Naive thymus-derived CD8-positive, alpha-beta T cell (primary cell): Measurements from ENCODE around the gene MALT1. TPM values are rescaled to one million over a fixed set of nuclear protein-coding genes. Genes with fewer than 3 reads are reported as not detected.

Experiments
- ATAC-seq, 2 donors: fragments of 150-1000 bp; cut with Tn5 transposase in 1 of 2; sonication (Bioruptor Pico), chemical (Tn5 transposase) in 1 of 2; 1 replicate in 1 of 2; 2 replicates in 1 of 2; pipeline ENCODE4 v1.10.0; 2021; ENCODE audit warnings: mild to moderate bottlenecking in 2 of 2, moderate library complexity in 2 of 2
- POLR2A ChIA-PET: fragments of 350-600 bp; sonication (Branson Sonifier 250); formaldehyde crosslinking; loops from one replicate; lab custom pipeline; 2021; ENCODE audit warnings: antibody characterized with exemption; lab: Charles Lee
- DNase-seq, 10 donors: peaks; one replicate each; pipeline versions ENCODE4 v3.0.0 to v3.0.0-alpha.2; 2020 to 2022
- H3K27ac Mint-ChIP-seq, 10 donors: one replicate each; pipeline ENCODE4 v1.8.0; 2020 to 2022; ENCODE audit warnings: mild to moderate bottlenecking in 10 of 10, mixed read lengths in 10 of 10, moderate library complexity in 4 of 10, inconsistent platforms in 1 of 10
- H3K27me3 Mint-ChIP-seq, 5 donors: one replicate each; pipeline ENCODE4 v1.8.0; 2021 to 2022; ENCODE audit warnings: mixed read lengths in 5 of 5
- H3K36me3 Mint-ChIP-seq, 3 donors: one replicate each; pipeline ENCODE4 v1.8.0; 2020 to 2022; ENCODE audit warnings: mixed read lengths in 3 of 3, mild to moderate bottlenecking in 2 of 3, inconsistent platforms in 1 of 3
- H3K4me1 Mint-ChIP-seq, 4 donors: one replicate each; pipeline ENCODE4 v1.8.0; 2021 to 2022; ENCODE audit warnings: mixed read lengths in 4 of 4
- H3K4me3 Mint-ChIP-seq, 10 donors: one replicate each; pipeline ENCODE4 v1.8.0; 2020 to 2022; ENCODE audit warnings: mild to moderate bottlenecking in 10 of 10, mixed read lengths in 10 of 10, moderate library complexity in 6 of 10, inconsistent platforms in 1 of 10
- H3K9me3 Mint-ChIP-seq, 9 donors: one replicate each; pipeline ENCODE4 v1.8.0; 2020 to 2022; ENCODE audit warnings: mixed read lengths in 9 of 9, mild to moderate bottlenecking in 3 of 9, inconsistent platforms in 1 of 9, moderate library complexity in 1 of 9
- polyA plus RNA-seq, 3 donors: library from polyadenylated mRNA; unstranded; fragments of 300-500 nt; fragmentation: Illumina TruSeq; gene quantifications; one replicate each; pipeline ENCODE4 v1.2.3, GENCODE V29; 2021
- total RNA-seq, 8 experiments: library from RNA in 2 of 8; stranded (reverse) in 2 of 8; gene quantifications; one replicate each; pipeline ENCODE4 v1.2.3 and lab custom pipeline; 2021 to 2026

MALT1 gene
- total and polyA plus RNA-seq, 5 experiments from 2014 or later: 24.7 to 78.6 (median 37.1) TPM

DNA sequence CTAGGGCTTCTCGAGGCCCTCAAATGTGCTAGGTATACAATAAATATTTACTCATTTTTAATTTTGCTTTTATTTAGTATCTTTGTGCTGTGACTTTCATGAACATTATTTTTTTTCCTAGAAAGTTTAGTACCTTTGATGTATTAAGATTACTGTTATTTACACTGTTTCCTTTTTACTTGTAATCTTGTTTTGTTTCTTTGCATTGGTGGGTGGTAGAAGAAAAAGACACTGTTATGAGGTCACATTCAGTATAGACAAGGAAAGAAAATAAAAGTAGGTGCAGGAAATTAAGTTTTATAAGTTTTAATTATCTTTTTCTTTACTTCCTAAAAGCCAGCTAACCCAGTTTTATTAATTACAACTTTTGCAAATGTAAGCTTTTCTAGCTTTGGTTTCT lies 23.0 kb downstream of the MALT1 start:
- no peak for ATAC-seq
- Mint-ChIP-seq H3K4me1 (peaks cover 39 to 82% (median 71%) of the 10 kb centered on the region in 4 donors), H3K4me3 (peak overlapping the region in 1 of 10 donors; percentile 4), H3K27me3 (no peaks in the 10 kb centered on the region), H3K36me3 (peaks cover 21 to 46% (median 40%) of the 10 kb centered on the region in 3 donors), H3K27ac (peak overlapping the region in 2 of 10 donors; percentile 1 to 90), H3K9me3 (no peaks in the 10 kb centered on the region)
- POLR2A ChIA-PET: interaction anchor here (1.4 kb wide), 1 partner anchor 23 kb away, joined by 4 read pairs; the partner anchor contains the start of gene MALT1
- DNase-seq: no peak

- Mint-ChIP-seq H3K27me3 (no peaks in the 10 kb centered on the region), H3K36me3 (peaks cover 21 to 39% (median 34%) of the 10 kb centered on the region in 3 donors), H3K27ac (peak overlapping the region in 6 of 10 donors; percentile 41 to 90 (median 56)), H3K9me3 (no peaks in the 10 kb centered on the region), H3K4me3 (peak overlapping the region in 4 of 10 donors; percentile 4 to 7 (median 6)), H3K4me1 (peaks cover 35 to 75% (median 64%) of the 10 kb centered on the region in 4 donors)
- ATAC-seq: no peak
- DNase-seq: no peak
- POLR2A ChIA-PET: interaction anchor here (0.5 to 1.4 kb wide), 2 partner anchors 24 to 28 kb away, joined by 3 to 4 read pairs; partner anchors contain the start of gene MALT1
Measured at GRCh38 chr18:58694720-58695468, 23.6 kb downstream of the MALT1 start.

GRCh38 chr18:58695772-58696171 lies 24.5 kb downstream of the MALT1 start:
- peaks cover 18 to 33% (median 28%) of the 10 kb centered on the region in 3 donors for H3K36me3 Mint-ChIP-seq
- DNase-seq: no peak
- ATAC-seq: peak in 1 of 2 donors; percentile 27
- H3K27me3 Mint-ChIP-seq: no peaks in the 10 kb centered on the region
- H3K4me3 Mint-ChIP-seq: peak overlapping the region in 6 of 10 donors; percentile 1 to 44 (median 18)
- H3K4me1 Mint-ChIP-seq: peaks cover 29 to 68% (median 55%) of the 10 kb centered on the region in 4 donors
- H3K9me3 Mint-ChIP-seq: no peaks in the 10 kb centered on the region
- POLR2A ChIA-PET: interaction anchor here (0.5 kb wide), 1 partner anchor 29 kb away, joined by 3 read pairs; no protein-coding TSS in a partner anchor
- peak overlapping the region in 4 of 10 donors; percentile 7 to 90 (median 43) for H3K27ac Mint-ChIP-seq

DNA sequence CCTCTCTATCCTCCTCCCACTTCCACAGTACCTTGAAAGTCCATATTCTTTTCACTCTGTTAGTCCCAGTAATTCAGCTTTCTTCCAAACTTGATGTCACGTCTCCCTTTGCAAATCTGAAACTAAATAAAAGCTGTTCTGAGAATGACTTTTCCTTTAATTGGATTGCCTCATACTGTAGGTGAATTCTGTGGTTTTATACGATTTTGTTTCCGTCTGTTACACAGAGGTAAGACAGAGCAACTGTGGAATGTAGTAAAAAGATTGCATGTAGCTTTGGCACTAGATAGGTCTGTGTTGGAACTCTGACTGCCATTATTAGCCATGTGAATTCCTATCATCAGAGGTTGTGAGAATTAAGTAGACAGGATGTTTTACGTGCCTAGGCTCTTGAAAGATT lies 25.9 kb downstream of the MALT1 start:
- no peak for DNase-seq
- POLR2A ChIA-PET: interaction anchor here (0.7 to 2.0 kb wide), 3 partner anchors 9 to 52 kb away, joined by 4 to 9 read pairs (median 5); partner anchors contain the start of gene MALT1
- H3K4me3 Mint-ChIP-seq: peak overlapping the region in 8 of 10 donors; percentile 1 to 65 (median 37)
- H3K4me1 Mint-ChIP-seq: peaks cover 29 to 59% (median 52%) of the 10 kb centered on the region in 4 donors
- peaks cover 18 to 46% (median 40%) of the 10 kb centered on the region in 3 donors for H3K36me3 Mint-ChIP-seq
- H3K9me3 Mint-ChIP-seq: no peaks in the 10 kb centered on the region
- ATAC-seq: no peak
- H3K27ac Mint-ChIP-seq: peak overlapping the region in 7 of 10 donors; percentile 6 to 84 (median 68)
- no peaks in the 10 kb centered on the region for H3K27me3 Mint-ChIP-seq

DNA sequence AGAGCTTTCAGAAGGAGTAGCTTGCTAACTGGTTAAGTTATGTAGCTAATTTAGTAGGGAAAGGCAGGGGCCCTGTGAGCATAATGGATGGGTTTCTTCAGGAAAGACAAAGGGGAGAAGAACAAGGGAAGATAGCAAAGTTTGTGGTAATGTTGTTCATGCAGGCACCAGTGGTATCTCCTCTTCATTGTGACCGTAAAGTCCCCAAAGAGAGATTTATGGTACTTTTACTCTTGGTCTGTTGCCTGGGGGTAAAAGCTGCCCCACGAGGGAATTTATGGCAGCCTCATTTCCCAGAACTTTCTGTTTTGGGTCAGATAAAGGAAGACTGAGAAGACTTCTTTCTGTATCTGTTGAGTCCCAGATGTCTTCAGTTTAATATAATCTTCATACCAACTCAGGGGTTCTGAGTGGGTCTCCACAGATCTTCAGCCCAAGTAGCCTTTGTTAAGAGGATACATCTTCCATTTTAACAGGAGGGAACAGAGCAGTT lies 27.5 kb downstream of the MALT1 start:
- peaks cover 27 to 62% (median 53%) of the 10 kb centered on the region in 3 donors for H3K36me3 Mint-ChIP-seq
- DNase-seq: no peak
- POLR2A ChIA-PET: interaction anchor here (0.5 to 2.0 kb wide), 4 partner anchors 10 to 38 kb away, joined by 3 to 9 read pairs (median 4); partner anchors contain the start of gene MALT1
- no peaks in the 10 kb centered on the region for H3K9me3 Mint-ChIP-seq
- no peak overlapping the region for H3K4me3 Mint-ChIP-seq
- peaks cover 23 to 43% (median 36%) of the 10 kb centered on the region in 4 donors for H3K4me1 Mint-ChIP-seq
- no peaks in the 10 kb centered on the region for H3K27me3 Mint-ChIP-seq
- no peak for ATAC-seq
- no peak overlapping the region for H3K27ac Mint-ChIP-seq

GRCh38 chr18:58699551-58699950 lies 28.3 kb downstream of the MALT1 start:
- Mint-ChIP-seq H3K36me3 (peaks cover 22 to 70% (median 58%) of the 10 kb centered on the region in 3 donors), H3K27ac (no peak overlapping the region), H3K27me3 (no peaks in the 10 kb centered on the region), H3K4me1 (peaks cover 23 to 37% (median 28%) of the 10 kb centered on the region in 4 donors), H3K9me3 (peaks cover 0 to 2% (median 0%) of the 10 kb centered on the region in 9 donors), H3K4me3 (no peak overlapping the region)
- DNase-seq (no peak), ATAC-seq (no peak)
- POLR2A ChIA-PET: interaction anchor here (1.0 to 2.8 kb wide), 5 partner anchors 10 to 28 kb away, joined by 3 to 12 read pairs (median 3); partner anchors contain the start of gene MALT1

- no peak for ATAC-seq
Measured at GRCh38 chr18:58700209-58700608, 28.9 kb downstream of the MALT1 start.

DNA sequence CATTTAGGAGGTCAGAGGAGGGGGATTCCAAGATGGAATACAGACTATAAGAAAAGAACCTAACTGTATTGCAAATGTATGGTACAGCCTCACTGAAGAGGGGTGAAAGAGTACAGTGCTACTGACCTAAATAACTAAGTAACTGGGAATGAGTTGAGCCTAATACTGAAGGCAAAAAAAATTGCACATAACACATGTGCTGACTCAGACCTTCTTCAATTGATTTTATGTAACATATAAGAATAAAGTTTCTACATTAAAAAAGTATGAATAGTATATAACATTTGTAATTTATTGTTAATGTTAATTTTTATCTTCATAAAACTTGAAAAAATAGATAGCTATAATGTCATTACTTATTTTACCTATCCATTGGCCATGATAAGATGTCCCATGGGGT lies 41.7 kb downstream of the MALT1 start:
- H3K4me1 Mint-ChIP-seq: peaks cover 25 to 51% (median 50%) of the 10 kb centered on the region in 4 donors

More at GRCh38 chr18:58700209-58700608, 28.9 kb downstream of the MALT1 start:
- Mint-ChIP-seq H3K27ac (no peak overlapping the region), H3K4me3 (no peak overlapping the region), H3K27me3 (no peaks in the 10 kb centered on the region), H3K4me1 (peaks cover 17 to 30% (median 23%) of the 10 kb centered on the region in 4 donors), H3K9me3 (peaks cover 0 to 2% (median 0%) of the 10 kb centered on the region in 9 donors), H3K36me3 (peaks cover 21 to 68% (median 60%) of the 10 kb centered on the region in 3 donors)
- POLR2A ChIA-PET: interaction anchor here (1.0 to 2.8 kb wide), 3 partner anchors 11 to 29 kb away, joined by 3 to 12 read pairs (median 3); partner anchors contain the start of gene MALT1
- DNase-seq: no peak

DNA sequence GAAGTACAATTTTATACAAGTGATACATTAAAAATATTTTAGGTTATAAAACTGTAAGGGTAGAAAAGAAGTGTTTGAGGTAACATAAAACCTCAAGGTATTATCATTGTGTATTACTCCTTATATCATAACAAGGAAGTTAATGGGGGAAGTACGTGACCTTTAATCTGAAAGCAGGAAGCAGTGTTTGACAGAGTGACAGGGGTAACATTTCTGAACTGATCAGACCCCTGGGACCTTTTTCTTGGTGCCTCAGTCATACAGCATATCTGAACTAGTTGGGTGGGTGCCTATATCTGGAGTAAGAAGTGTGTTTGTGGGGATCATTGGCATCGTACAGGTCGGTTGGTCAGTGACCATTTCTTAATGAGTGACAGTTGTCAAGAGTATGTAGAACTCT lies 43.0 kb downstream of the MALT1 start:
- peak overlapping the region; percentile 72 to 96 (median 92) for H3K27ac Mint-ChIP-seq
- DNase-seq (peak in 2 of 10 donors; percentile 34 to 40), ATAC-seq (peak; percentile 78 to 79)
- H3K4me1 Mint-ChIP-seq: peaks cover 29 to 59% (median 53%) of the 10 kb centered on the region in 4 donors
- H3K36me3 Mint-ChIP-seq: peaks cover 7 to 41% (median 13%) of the 10 kb centered on the region in 3 donors
- H3K9me3 Mint-ChIP-seq: no peaks in the 10 kb centered on the region
- peak overlapping the region in 9 of 10 donors; percentile 60 to 88 (median 69) for H3K4me3 Mint-ChIP-seq
- H3K27me3 Mint-ChIP-seq: no peaks in the 10 kb centered on the region
- POLR2A ChIA-PET: no interaction called here

More for the DNA sequence above, 41.7 kb downstream of the MALT1 start:
- no peaks in the 10 kb centered on the region for H3K9me3 Mint-ChIP-seq
- H3K36me3 Mint-ChIP-seq: peaks cover 11 to 41% (median 15%) of the 10 kb centered on the region in 3 donors
- ATAC-seq (no peak), DNase-seq (no peak)
- no peak overlapping the region for H3K4me3 Mint-ChIP-seq
- POLR2A ChIA-PET: no interaction called here
- peak overlapping the region in 8 of 10 donors; percentile 2 to 96 (median 91) for H3K27ac Mint-ChIP-seq
- no peaks in the 10 kb centered on the region for H3K27me3 Mint-ChIP-seq

- Mint-ChIP-seq H3K4me3 (peak overlapping the region in 7 of 10 donors; percentile 15 to 88 (median 84)), H3K27me3 (no peaks in the 10 kb centered on the region), H3K36me3 (peaks cover 7 to 39% (median 13%) of the 10 kb centered on the region in 3 donors), H3K27ac (peak overlapping the region; percentile 45 to 96 (median 91)), H3K9me3 (no peaks in the 10 kb centered on the region), H3K4me1 (peaks cover 31 to 63% (median 56%) of the 10 kb centered on the region in 4 donors)
- POLR2A ChIA-PET: interaction anchor here (3.6 kb wide), 1 partner anchor 43 kb away, joined by 29 read pairs; the partner anchor contains the start of gene MALT1
- DNase-seq (no peak), ATAC-seq (peak in 1 of 2 donors; percentile 39)
Measured at GRCh38 chr18:58714821-58715220, 43.6 kb downstream of the MALT1 start.

- no peaks in the 10 kb centered on the region for H3K27me3 Mint-ChIP-seq
- H3K36me3 Mint-ChIP-seq: peaks cover 7 to 41% (median 18%) of the 10 kb centered on the region in 3 donors
- H3K4me3 Mint-ChIP-seq: peak overlapping the region in 9 of 10 donors; percentile 38 to 88 (median 76)
- H3K4me1 Mint-ChIP-seq: peaks cover 35 to 69% (median 59%) of the 10 kb centered on the region in 4 donors
- peak overlapping the region; percentile 71 to 96 (median 88) for H3K27ac Mint-ChIP-seq
- POLR2A ChIA-PET: interaction anchor here (3.6 kb wide), 1 partner anchor 44 kb away, joined by 29 read pairs; the partner anchor contains the start of gene MALT1
- DNase-seq (no peak), ATAC-seq (peak; percentile 37)
- H3K9me3 Mint-ChIP-seq: no peaks in the 10 kb centered on the region
Measured at GRCh38 chr18:58715540-58715939, 44.3 kb downstream of the MALT1 start.
